Measurements from ENCODE around the gene COL4A1. TPM values are rescaled to one million over a fixed set of nuclear protein-coding genes. Genes with fewer than 3 reads are reported as not detected.

Gene COL4A1
- total RNA-seq, 1 donor from 2014 or later = 347 TPM

DNA sequence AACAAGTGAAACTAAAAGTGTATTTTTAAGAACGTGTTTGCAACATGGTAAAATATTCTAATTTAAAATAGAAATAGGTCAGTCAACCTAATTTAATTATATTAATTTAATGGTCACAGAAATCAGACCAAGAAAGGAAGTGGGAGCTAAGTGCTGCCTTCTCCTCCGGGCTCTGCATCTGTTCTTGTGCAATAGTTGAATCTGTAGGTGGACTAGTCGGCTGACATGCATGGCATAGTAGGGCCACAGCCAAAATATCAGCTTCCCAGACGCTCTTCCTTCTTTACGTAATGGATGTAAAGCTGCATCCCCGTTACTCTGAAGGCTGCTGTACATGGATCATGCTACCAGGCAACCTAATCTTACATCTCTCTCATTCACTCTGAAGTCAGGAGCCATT lies 47.3 kb downstream of the COL4A1 start:
- DNase-seq (ENCODE audit: low spot score) = no peak

DNA sequence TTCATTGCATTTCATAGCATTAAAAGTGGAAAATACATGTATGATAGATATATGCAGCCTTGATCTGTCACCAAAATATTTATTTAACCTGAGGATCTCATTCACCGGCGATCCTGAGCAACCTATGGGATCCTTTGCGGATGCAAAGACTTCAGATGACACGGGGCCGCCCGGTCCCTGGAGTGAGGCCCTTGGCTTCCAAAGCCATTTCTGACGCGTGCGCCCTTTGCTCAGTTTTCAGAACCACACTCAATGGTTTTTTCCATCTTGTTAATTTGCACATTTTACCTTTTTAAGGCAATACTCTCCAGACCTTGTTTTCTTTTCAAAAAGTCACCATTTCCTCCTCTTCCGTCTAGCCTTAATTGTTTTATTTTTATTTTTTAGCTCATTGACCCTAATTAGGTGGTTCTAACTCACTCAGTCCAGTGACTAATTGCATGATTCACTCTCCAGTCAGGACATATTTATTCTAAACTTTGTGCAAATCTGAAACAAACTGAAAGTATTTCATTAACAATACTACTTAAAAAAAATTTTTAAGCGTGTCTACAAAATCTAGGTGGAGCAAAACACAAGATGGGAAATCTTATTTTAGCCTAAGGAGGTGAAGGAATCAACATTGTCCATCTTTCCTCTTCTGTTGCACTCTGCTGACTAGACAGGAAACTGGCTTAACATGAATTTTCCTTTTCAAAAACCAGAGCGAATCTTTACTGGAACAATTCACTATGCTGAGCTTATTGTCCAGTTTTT lies 47.9 kb downstream of the COL4A1 start:
- no peak for DNase-seq (ENCODE audit: low spot score)

DNA sequence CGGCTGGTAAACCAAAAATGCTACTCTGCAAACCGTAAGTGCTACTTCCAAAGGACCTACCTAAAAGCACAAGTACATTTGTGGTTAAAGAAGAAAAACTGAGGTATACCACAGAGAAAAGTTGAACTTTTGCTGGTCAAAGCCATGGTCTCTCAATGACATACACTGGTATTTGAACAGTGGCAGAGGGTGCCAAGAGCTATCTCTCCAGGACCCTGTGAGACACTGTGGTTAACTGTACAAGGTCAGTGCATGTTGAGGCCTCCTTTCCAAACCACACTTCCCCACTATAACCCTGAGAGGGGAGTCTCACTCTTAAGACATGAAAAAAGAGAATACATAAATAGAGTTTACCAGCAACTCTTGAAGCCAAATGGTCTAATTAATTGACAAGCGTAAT lies 49.5 kb downstream of the COL4A1 start:
- no peak for DNase-seq (ENCODE audit: low spot score)

DNA sequence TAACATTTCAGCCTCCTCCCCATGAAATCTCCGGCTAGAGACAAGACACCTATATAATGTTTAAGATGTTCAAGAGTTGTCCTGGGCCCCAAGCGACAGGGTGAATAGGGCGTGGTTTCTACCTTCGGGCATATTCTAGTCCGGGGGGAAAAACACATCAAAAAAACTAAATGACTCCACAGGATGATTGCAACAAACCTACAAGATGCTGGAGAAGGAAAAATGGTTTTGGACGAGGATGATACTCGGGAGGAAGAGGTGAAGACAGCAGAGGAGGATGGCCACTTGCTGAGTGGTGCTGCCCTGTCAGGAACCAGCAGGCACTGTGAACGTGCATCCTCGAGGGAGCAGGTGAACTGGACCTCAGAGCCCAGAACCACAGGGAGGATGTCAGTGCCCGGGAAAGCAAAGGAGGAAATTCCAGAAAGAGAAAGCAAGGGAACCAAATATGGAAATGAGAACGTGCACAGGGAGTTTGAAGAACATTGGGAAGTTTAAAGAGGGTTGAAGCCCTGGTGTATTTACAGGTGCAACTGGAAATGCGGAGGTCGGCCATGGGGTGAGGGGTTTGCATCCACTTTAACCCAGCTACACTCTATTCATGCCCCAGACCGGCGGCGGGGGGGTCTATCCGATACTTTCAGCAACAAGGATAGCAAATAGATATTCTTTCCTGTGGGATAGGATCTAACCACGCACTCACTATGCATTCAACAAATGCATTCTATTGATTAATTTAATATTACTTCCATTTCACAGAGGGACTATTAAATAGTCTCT lies 50.6 kb downstream of the COL4A1 start:
- DNase-seq (ENCODE audit: low spot score) = no peak

DNA sequence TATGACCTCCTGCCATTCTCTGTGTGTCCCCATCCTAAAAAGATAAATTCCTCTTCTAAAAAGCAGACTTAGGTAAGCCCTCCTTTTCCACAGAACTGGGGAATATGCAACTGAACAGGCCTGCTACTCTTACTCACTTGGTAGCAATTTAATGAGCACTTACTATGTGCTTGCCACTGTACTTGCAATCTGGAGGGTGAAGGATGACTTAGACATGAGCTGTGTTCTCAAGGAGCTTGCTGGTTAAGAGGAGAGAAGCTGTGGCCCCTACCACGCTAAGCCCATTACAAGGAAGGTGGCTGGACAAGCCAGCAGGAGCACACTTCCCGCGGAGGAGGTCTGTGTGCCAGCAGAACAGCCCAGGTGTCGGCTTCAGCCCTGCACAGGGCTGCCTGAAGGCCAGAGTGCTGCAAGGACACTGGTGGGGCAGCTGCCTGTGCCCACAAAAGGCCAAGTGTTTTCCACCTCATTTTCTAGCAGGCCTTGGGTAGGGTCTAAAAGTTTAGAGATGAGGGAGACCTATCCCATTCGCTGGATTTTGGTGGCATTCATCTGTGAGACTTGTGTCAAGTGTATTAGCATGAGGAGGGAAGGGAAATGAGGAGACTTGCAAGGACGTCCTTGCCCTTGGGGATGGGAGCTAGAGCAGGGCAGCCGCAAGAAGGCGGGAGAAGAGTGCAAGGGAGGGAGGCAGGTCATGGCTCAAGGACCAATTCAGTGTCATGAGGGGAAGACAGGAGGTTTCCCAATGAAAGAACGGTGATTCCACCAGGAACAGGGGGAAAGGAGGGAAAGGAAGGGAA lies 52.0 kb downstream of the COL4A1 start:
- DNase-seq (ENCODE audit: low spot score) = no peak

DNA sequence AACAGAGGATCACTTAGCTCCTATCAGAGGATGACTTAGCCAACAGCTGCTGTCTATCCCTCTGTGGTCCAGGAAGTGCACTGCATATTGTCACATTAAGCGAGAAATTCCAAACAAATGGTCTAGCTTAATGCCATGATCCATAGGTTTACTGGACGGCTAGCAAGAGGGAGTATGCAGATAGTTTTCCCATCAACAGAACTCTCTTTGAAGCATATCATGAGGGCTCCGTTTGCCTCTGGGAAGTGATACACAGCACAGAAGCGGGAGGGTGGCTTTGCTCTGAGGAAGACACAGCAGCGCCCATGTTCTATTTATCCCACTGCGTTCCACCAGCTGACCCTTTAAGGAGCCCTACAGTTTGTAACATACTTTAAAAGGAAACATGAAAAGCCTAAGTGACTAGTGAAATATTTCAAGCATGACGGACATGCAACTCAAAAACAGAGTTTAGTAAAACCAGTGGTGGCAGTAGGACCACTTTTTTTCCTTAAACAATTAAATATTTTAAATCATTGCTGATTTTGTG lies 52.7 kb downstream of the COL4A1 start:
- DNase-seq (ENCODE audit: low spot score) = no peak

DNA sequence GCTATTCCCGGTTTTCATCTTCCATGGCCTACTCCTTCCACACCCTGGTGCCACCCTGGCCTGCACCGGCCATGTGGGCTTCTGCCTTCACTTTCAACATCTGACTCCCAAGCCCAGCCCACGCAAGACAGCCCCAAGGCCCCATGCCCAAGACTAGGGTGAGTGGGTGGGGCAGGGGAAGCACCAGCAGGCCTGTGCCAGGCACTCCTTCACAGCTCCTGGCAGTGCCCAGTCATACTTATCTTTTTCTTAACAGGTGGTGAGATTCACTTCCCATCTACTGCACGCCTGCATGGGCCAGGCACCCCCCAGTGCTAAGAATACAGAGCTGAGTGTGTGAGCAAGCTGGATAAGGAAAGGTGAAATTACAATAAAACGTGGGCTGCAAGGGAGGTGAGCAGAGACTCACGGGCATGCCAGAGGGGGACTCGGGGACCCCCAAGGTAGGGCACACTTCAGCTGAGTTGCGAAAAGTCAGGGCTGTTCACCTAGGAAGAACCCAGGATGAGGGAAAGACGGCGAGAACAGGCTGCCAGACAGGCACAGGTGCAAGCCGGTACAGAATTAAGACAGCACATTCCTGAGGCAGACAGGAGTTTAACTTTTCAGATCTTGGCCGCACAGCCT lies 55.7 kb downstream of the COL4A1 start:
- DNase-seq (ENCODE audit: low spot score) = no peak

DNA sequence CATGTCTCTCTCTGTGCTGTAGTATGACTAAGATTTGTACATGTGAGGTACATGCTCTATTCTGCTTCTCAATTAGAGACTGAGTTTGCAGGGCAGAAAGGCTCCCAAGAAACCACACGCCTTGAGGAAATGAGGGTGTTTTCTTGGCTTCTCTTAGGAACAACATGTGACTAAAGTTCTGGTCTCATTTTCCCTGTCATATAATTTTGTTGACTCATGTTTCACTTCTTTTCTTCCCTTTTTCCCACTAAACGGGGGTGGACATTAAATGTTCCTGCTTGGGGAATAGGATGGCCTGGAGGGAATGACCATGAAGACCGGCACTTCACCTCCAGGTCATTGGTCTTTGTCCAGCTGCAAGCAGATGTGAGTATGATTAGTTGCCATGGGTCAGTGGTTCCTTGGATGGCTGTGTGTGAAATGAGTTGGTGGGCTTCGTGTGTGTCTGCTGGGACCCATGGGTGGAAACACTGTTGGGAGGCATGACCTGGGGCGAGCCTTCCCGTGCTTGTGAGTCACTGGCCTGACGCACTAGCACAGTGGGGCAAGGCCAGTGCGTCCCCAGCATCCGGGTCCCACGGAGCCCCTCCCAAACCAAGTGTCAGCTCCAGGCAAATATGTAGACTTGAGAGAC lies 56.6 kb downstream of the COL4A1 start:
- DNase-seq (ENCODE audit: low spot score) = no peak

DNA sequence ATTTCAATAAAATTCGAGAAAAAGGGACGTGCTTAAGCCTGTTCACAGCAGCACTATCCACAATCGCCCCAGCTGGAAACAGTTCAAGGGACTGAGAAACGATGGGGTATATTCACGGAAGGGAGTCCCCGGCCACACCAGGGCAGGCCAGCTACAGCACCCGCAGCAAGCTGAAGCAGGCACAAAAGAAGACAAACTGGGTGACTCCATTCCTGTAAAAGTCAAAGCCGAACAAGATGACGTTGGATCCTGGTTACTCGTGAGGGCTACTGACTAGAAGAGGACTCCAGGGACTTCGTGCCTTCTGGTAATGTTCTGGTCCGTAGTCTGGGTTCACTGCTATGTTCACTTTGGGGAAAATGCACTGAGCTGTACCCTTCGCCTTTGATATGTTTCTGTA lies 57.6 kb downstream of the COL4A1 start:
- no peak for DNase-seq (ENCODE audit: low spot score)

DNA sequence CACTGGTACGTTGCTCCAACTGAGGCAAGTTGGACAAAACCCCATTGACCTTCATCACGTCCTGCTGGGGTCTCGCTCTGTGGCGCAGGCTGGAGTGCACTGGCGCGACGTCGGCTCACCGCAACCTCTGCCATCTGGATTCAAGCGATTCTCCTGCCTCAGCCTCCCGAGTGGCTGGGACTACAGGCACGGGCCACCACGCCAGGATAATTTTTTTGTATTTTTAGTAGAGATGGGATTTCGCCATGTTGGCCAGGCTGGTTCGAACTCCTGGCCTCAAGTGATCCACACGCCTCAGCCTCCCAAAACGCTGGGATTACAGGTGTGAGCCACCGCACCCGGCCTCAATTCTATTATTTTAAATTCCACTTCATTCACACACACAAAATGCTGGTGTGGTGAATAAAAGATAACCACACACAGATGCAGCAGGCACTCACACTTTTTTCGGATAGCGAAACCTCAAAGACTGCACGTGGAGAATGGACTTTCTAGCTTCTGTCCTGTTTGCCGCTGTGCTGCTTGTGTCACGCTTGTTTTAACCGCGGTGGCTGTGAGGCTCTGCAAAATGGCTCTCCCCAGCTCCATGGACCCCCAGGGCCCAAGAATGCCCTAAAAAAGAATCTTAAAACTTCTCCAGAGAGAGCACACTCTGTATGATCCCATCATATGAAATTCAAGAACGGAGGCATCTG lies 58.4 kb downstream of the COL4A1 start:
- no peak for DNase-seq (ENCODE audit: low spot score)

DNA sequence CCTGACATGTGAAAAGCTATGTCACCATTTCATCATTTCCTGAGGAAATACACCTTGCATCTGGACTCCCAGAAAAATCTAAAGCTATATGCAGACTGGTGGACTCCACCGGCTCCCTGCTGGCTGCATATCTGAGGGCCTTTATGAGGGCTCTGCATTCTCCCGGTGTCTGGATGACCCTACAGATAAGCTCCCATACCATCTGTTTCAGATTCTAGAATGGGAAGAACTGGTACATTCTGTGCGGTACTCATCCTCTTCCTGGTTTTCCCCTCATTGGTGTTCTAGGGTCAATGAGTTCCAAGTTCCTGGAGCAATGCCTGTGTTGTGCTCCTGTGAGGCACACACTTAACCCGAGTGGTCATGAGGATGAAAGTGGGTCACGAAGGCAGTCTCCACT lies 60.4 kb downstream of the COL4A1 start:
- no peak for DNase-seq (ENCODE audit: low spot score)

DNA sequence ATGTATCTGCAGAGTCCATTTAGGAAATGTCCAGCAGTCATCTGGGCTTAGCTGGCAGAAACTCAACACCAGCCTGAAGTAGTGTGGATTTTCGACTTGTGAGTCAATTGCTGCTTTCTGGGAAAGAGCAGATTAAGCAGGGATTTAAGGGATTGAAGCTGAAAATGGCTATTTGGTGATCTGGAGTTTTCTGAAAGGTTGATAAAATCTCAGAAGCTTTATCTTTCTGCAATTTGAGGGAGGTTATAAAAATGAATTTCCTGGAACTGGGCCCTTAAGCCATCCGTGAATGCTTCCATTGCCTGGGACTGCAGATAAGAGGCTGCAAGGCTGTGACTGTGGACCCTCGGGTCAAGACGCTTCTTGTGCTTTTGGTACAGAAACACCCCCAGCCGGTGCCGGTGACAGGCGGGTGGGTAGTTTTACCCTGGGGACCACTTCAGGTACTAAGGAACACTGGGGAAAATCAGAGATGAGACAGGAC lies 61.5 kb downstream of the COL4A1 start:
- no peak for DNase-seq (ENCODE audit: low spot score)

DNA sequence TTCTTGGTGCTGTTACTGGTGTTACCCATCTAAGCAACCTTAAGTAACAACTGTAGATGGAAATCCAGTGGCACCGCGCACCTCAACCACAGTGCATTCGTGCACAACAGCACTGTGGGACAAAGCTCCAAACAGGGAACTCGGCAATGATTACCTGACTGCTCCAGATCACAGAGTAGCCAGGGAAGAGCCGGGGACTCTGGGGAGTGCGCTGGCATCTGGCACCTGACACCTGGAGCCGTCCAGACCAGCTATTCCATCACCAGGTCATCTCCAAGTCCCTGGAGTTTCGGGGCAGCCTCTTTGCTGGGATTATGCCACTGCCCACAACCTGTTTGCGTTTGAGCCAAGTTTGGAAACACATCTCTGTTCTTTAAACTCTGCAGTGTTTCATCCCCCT lies 62.0 kb downstream of the COL4A1 start:
- DNase-seq (ENCODE audit: low spot score) = no peak

DNA sequence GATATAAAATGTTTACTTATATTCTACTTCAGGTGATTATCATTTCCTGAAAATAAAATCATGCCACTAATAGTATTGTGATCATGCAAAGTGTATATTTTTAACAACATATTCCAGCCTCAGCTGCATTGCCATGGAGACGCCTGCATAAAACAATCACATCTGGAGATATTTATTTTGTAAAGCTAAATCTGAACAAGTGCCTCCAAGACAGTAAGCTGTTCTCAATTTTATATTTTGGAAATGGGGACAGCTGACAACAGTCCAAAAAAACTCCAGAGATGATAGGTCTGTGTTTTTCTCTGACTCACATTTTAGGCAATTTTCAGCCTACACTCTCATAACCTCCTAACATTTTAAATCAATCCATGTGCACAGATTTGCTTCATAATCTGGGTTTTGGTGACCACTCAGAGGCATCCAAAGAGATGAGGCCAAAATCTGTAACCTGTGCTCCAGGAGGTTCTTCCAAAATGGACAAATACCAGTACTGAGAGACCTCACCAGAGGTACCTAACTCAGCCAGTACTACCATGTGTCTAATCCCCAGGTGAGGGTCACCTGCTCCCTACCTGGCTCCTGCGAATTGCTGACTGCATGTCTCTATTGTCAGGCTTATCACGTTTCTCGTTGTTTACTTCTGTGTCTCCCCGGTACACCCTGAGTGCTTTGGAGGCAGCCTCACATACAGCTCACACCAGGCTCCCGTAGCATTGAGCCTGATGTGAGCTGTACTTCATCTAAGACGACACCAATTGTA lies 62.7 kb downstream of the COL4A1 start:
- DNase-seq (ENCODE audit: low spot score) = no peak

DNA sequence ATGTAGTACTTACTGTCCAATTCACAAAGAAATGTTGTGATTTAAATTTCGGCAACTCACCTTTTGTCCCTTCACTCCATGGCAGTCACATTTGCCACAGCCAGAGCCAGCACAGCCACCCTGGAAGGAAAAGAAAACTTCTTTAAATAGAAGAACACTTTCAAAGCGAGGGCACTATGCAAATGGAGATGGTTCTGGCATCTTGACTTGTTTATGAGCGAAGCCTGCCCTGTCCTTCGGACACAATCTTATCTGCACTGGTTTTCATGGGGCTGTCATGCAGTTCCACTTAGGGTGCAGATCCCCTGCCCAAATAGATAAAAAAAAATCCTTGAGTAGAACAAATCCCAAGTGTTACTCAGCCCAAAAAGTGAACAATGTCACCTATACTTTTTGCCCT lies 64.3 kb downstream of the COL4A1 start:
- no peak for DNase-seq (ENCODE audit: low spot score)

DNA sequence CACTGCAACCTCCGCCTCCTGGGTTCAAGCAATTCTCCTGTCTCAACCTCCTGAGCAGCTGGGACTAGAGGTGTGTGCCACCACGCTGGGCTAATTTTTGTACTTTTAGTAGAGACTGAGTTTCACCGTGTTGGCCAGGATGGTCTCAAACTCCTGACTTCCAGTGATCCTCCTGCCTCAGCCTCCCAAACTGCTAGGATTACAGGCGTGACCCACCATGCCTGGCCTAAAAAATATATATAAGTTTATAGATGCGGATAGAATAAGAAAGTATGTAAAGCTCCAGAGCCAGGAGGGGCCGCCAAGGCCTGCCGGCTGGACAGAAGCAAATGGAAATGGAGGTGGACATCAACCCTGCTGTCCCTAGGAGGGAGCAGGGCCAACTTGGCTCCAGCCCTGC lies 66.0 kb downstream of the COL4A1 start:
- DNase-seq (ENCODE audit: low spot score) = no peak

DNA sequence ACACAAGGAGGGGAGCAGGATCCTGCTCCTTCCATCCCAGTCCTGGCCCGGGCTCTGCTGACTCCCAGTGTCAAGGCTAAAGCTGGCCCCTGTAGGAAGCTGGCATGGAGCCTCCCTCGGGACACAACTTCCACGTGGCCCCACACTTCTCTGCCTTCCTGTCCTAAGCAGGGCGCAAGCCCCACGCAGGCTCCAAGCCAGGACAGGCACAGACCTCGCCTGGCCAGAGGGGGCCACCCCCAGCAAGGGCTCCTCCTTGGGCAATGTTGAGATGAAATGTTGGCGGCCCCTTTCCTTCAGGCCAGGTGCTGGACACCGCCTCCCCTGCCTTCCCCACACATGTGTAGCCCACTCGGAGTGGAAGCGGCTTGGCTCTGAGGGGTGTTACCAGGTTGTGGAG lies 66.6 kb downstream of the COL4A1 start:
- no peak for DNase-seq (ENCODE audit: low spot score)

DNA sequence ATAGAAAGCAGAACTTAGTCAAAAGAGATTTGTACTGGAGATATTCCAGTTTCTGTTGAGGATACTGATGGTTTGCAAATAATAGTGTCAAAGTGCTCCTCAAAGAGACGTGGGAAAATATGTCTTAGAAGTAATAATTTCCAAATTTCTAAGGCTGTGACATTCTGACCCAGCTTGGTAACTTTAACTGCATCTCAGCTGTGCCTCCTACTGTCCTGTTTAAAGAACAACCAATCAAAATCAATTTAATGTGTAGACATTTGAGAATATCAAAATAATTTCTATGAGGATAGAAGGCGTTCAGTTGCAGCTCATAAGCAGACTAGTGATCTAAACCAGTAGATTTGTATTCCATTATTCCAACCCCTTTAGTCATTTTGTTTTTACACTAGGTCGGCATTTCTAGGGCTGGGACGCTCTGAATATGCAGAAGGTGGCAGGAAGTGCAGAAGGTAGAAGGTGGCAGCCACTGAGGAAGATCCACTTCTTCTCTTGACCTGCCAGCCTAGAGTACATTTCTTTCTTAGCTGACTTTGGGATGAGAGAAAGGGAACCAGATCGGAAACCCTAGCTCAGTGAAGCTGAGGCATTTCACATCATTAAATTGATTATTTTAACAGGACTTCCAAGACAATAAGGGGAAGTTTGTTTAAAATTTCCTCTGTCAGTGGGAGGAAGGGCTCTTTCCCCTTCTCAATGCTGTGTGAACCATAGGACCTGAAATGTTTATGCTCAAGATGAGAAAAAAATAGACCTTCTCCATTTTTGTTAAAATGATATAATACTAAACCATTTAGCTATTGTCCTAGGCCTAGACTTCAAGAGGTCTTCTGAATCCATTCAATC lies 67.5 kb downstream of the COL4A1 start:
- no peak for DNase-seq (ENCODE audit: low spot score)

DNA sequence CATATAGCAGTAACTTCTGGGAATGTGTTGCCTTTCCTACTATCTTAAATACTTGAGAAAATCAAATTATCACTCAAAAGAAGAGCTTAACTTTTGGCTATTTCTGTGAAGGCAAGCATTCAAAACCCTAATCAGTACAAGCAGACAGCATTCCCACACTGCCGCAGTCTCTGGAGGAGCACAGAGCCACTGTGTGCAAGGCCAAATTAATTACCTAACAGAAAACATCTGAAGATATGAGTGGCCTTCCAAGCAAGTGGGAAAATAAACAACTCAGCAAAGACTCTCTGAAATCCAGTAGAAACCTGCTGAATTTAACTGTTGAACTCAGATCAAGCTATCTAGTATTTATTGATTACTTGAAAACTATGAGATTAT lies 68.2 kb downstream of the COL4A1 start:
- DNase-seq (ENCODE audit: low spot score) = no peak
